GM23248 (cell line): ENCODE results near the gene UBL4A.

Experiments
- EZH2 ChIP-seq: fragments of 200-600 bp; sonication (generic); IDR thresholded peaks from 2 replicates; pipeline ENCODE4 v1.6.1; 2018; ENCODE audit warnings: antibody characterized with exemption, mild to moderate bottlenecking; ENCODE audit not compliant: insufficient read depth, poor library complexity, severe bottlenecking
- EZH2phosphoT487 ChIP-seq: fragments of 200-600 bp; sonication (generic); IDR thresholded peaks from 2 replicates; pipeline ENCODE4 v1.6.1; 2018; ENCODE audit warnings: antibody characterized with exemption, moderate library complexity, mild to moderate bottlenecking, low read depth; ENCODE audit not compliant: insufficient read depth

DNA sequence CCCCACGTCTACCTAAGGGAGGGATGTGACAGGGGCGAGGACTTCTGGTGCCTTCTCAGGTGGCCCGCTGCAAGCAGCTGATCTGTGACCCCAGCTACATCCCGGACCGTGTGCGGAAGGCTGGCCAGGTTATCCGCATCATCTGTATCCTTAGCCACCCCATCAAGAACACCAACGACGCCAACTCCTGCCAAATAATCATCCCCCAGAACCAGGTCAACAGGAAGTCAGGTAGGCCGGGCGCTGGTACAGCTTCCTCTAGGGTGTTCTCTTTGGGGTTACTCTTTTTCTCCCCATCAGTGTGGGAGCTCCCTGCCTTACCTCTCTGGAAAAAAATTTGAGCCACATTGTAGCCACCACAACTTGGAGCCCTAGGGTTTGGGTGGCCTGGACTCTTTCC, 44.9 kb downstream of the UBL4A start:
- TF ChIP-seq EZH2 (no peak), EZH2phosphoT487 (no peak)
